ENCODE measurements around the gene TMEM215. TPM values are rescaled to one million over a fixed set of nuclear protein-coding genes. Genes with fewer than 3 reads are reported as not detected.

TMEM215 gene
- total and polyA plus RNA-seq, 2 donors (not counting 3 experiments of a cell fraction or from before 2014, with no cell fraction given), result not detected

- TF ChIP-seq JUN (IDR thresholded peaks at IDR 0.05; ENCODE audit: borderline replicate concordance, insufficient read depth, insufficient read length, low read depth) (no peak), MAX (IDR thresholded peaks at IDR 0.05; ENCODE audit: insufficient read depth, insufficient read length) (no peak), POLR2A (IDR thresholded peaks at IDR 0.05; ENCODE audit: low read depth, low read length) (no peak), FOS (IDR thresholded peaks at IDR 0.05; ENCODE audit: borderline replicate concordance, insufficient read depth, low read length) (no peak), POLR2AphosphoS5 (IDR thresholded peaks at IDR 0.05; ENCODE audit: insufficient read depth, low read depth, low read length) (no peak), MYC (IDR thresholded peaks at IDR 0.05; ENCODE audit: low read depth, low read length) (no peak), CTCF (IDR thresholded peaks at IDR 0.05; ENCODE audit: extremely low read depth in 1 of 2, insufficient read depth in 1 of 2, low read depth in 1 of 2, low read length in 2 of 2) (no peak), GATA2 (IDR thresholded peaks at IDR 0.05; ENCODE audit: insufficient read depth, insufficient read length, low read depth, low read length) (no peak), EZH2 (IDR thresholded peaks at IDR 0.05; ENCODE audit: borderline replicate concordance, low read depth, low read length, severe bottlenecking) (no peak)
- BruUV-seq (replicated peaks), result no TSS peak
- no peaks in the 10 kb centered on the region for H3K36me3 ChIP-seq (ENCODE audit: control insufficient read depth in 2 of 2, extremely low read depth in 1 of 2, insufficient read depth in 2 of 2, low read length in 2 of 2)
- CTCF ChIA-PET, result no interaction called here
- no peaks in the 10 kb centered on the region for H3K9me3 ChIP-seq (replicated peaks; ENCODE audit: control insufficient read depth, insufficient read depth, low read length)
- no peak overlapping the region for H3K9ac ChIP-seq (replicated peaks; ENCODE audit: extremely low read depth, insufficient read depth, low read length)
- H3K4me3 ChIP-seq (replicated peaks in 1 of 3; ENCODE audit: insufficient read depth in 1 of 3, low read depth in 1 of 3, low read length in 3 of 3), result no peak overlapping the region
- no peaks in the 10 kb centered on the region for H3K27me3 ChIP-seq (ENCODE audit: control insufficient read depth in 2 of 2, insufficient read depth in 2 of 2, low read length in 2 of 2)
- H3K4me1 ChIP-seq (ENCODE audit: control insufficient read depth, extremely low read depth, insufficient read depth, low read length), result no peaks in the 10 kb centered on the region
- no peak overlapping the region for H3K4me2 ChIP-seq (ENCODE audit: insufficient read depth, low read length)
- FAIRE-seq (no peak), DNase-seq (ENCODE audit: low read depth, low spot score) (no peak)
- no peaks in the 10 kb centered on the region for H4K20me1 ChIP-seq (replicated peaks; ENCODE audit: control insufficient read depth, extremely low read depth, insufficient read depth, low read length)
- POLR2A ChIA-PET, result no interaction called here
- intact Hi-C loops (cut with micrococcal nuclease), result no loop called here
- no peak overlapping the region for H3K27ac ChIP-seq (ENCODE audit: insufficient read depth, low read depth, low read length)
- no peak overlapping the region for H2AFZ ChIP-seq (ENCODE audit: low read depth, low read length)
- dilution Hi-C loops (cut with MboI; ENCODE audit: extremely low pct_ligation_motif_present, low sequenced_read_pairs), result no loop called here
- no peaks in the 10 kb centered on the region for H3K79me2 ChIP-seq (ENCODE audit: control insufficient read depth, insufficient read depth, low read length)
- H3K9me1 ChIP-seq (replicated peaks; ENCODE audit: control insufficient read depth, extremely low read depth, insufficient read depth, low read length), result no peaks in the 10 kb centered on the region
These were observed 27.6 kb upstream of the TMEM215 start for GRCh38 chr9:32755730-32756129.

Data from endothelial cell of umbilical vein (primary cell).